Esophagus squamous epithelium (tissue), 4 donors: ENCODE measurements around the gene MTA3.

Source experiments
- POLR2A ChIP-seq, 4 donors: fragments of 450-650 bp; IDR thresholded peaks; one replicate each; pipeline ENCODE4 v1.6.1; 2017; ENCODE audit warnings: antibody characterized with exemption in 4 of 4, mild to moderate bottlenecking in 4 of 4, moderate library complexity in 3 of 4
- TF ChIP-seq, protein P1 (sequence below), 6 experiments: fragments of 450-650 bp in 4 of 6; fragments of 200-600 bp in 2 of 6; sonication (generic) in 2 of 6; IDR thresholded peaks; one replicate each; pipeline ENCODE4 v1.5.1; 2016 to 2019; ENCODE audit warnings: antibody characterized with exemption in 6 of 6, mild to moderate bottlenecking in 4 of 6, moderate library complexity in 4 of 6

DNA sequence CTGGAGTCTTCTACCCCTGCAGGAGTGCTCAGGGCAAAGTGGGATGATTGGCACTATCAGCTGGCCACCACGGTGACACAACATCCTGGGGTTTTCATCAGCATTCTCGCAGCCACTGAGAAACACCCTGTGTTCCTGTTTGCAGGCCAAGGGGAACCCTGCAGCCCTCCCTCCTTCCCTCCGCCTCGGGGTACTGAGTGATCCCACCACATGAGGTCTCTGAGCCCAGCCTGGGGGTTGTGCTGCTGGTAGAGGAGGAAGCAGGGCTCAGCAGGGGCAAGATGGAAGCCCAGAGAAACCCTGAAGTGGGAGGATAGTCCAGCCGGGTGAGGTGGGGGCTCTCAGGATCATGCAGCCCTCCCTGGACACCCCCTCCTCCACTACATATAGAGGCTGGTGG, 195.7 kb downstream of the MTA3 start, which contains the start of gene OXER1:
- TF ChIP-seq, protein P1, sequence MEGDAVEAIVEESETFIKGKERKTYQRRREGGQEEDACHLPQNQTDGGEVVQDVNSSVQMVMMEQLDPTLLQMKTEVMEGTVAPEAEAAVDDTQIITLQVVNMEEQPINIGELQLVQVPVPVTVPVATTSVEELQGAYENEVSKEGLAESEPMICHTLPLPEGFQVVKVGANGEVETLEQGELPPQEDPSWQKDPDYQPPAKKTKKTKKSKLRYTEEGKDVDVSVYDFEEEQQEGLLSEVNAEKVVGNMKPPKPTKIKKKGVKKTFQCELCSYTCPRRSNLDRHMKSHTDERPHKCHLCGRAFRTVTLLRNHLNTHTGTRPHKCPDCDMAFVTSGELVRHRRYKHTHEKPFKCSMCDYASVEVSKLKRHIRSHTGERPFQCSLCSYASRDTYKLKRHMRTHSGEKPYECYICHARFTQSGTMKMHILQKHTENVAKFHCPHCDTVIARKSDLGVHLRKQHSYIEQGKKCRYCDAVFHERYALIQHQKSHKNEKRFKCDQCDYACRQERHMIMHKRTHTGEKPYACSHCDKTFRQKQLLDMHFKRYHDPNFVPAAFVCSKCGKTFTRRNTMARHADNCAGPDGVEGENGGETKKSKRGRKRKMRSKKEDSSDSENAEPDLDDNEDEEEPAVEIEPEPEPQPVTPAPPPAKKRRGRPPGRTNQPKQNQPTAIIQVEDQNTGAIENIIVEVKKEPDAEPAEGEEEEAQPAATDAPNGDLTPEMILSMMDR (IDR thresholded peaks at IDR 0.05), result no peak
- TF ChIP-seq POLR2A (IDR thresholded peaks at IDR 0.05), result no peak
